Measurements from ENCODE around the gene C19orf44.
"Not testable (repeated sequence)": the region's sequence is repeated elsewhere in the genome, so short reads cannot be mapped to it uniquely, and the experiment has no call there.

DNA sequence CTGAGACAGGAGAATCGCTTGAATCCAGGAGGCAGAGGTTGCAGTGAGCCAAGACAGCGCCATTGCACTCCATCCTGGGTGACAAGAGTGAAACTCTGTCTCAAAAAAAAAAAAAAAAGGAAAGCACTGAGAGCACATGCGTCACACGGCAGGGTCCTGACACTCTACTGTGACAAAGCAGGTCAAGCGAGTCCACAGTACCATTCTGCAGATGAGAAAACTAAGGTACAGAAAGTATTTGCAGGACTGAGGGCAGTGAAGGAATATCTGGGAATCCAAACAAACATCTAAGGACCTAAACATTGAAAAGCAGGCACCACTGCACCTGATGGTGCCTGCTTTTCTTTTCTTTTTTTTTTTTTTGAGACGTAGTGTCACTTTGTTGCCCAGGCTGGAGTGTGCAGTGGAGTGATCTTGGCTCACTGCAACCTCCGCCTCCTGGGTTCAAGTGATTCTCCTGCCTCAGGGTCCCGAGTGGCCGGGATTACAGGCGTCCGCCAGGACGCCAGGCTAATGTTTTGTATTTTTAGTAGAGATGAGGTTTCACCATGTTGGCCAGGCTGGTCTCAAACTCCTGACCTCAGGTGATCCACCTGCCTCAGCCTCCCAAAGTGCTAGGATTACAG is 29.3 kb upstream of the C19orf44 start:
- TF ChIP-seq, protein P1, sequence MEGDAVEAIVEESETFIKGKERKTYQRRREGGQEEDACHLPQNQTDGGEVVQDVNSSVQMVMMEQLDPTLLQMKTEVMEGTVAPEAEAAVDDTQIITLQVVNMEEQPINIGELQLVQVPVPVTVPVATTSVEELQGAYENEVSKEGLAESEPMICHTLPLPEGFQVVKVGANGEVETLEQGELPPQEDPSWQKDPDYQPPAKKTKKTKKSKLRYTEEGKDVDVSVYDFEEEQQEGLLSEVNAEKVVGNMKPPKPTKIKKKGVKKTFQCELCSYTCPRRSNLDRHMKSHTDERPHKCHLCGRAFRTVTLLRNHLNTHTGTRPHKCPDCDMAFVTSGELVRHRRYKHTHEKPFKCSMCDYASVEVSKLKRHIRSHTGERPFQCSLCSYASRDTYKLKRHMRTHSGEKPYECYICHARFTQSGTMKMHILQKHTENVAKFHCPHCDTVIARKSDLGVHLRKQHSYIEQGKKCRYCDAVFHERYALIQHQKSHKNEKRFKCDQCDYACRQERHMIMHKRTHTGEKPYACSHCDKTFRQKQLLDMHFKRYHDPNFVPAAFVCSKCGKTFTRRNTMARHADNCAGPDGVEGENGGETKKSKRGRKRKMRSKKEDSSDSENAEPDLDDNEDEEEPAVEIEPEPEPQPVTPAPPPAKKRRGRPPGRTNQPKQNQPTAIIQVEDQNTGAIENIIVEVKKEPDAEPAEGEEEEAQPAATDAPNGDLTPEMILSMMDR (IDR thresholded peaks at IDR 0.05), result not testable (repeated sequence)
- TF ChIP-seq POLR2A (IDR thresholded peaks at IDR 0.05), result not testable (repeated sequence)

Data from body of pancreas (tissue), 4 donors.